NCI-H1105 treated with DMSO at 0.1 percent for 48 hours (cell line): ENCODE data around the gene SKIL.

Experiments used
- DNase-seq: peaks from one replicate; lab custom pipeline; 2025; lab: John Stamatoyannopoulos, UW

The SKIL gene

DNA sequence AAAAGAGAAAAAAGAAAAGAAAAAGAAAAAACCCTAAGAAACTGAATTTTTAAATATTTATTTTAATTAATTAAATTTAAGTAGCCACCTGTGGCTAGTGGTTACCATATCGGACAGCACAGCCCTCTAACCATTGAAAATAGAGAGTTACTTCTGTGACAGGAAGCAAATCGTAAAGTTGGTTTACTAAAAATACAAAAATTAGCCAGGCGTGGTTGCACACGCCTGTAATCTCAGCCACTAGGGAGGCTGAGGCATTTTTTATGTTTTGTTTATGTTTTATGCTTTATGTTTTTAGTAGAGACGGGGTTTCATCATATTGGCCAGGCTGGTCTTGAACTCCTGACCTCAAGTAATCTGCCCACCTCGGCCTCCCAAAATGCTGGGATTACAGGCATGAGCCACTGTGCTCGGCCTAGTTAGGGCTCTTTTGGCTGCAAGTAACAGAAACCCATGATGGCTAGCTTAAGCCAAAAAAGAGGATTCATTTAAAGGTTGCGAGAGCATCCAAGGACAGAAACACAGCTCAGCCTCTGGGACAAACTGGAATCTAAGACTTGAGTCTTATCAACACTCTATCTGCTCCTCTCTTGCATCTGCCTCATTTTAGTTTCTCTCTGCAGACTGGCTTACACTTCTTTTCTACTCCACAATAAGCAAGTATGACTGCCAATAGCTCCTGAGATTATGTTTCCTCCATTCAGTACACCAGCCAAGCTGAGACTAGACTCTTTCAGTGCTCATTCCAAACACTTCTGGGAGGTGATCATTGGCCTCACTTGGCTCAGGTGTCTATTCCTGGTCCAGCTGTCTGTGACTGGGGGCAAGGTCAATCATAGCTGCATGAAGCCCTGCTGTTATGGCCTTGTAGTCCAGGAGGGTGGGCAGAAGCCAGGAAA is 6.8 kb upstream of the SKIL start:
- no peak for DNase-seq

DNA sequence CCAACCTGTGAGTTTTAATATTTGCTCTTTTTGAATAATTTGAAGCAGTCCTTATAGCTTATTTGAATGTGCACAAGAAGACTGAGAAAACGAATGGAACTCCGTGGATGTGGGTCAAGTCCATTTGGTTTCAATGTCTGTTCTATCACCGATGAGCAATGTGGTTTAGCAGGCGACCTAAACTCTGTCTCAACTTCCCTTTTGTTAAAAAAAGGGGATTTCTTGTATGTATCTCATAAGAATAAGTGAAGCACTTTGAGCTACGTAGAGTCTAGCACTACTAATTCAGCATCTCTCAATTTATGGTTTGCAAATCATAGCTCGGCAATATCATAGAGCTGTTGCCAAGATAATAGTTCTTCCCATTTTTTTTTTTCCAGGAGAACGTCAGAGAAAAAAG is 4.6 kb upstream of the SKIL start:
- no peak for DNase-seq

DNA sequence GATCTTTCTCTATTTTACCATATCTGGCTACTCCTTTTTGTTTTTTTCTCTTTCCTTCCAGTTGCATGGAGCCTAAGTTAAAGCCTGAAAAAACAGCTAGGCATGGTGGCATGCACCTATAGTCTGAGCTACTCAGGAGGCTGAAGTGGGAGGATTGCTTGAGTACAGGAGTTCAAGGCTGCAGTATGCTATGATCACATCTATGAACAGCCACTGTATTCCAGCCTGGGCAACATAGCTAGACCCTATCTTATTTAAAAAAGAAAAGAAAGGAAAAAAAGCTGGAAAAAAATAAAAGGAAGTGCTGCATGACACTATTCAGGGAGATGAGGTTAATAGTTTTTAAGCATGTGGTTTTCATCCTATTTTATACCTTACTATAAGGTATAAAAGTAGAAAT is 4.0 kb upstream of the SKIL start:
- DNase-seq = no peak

DNA sequence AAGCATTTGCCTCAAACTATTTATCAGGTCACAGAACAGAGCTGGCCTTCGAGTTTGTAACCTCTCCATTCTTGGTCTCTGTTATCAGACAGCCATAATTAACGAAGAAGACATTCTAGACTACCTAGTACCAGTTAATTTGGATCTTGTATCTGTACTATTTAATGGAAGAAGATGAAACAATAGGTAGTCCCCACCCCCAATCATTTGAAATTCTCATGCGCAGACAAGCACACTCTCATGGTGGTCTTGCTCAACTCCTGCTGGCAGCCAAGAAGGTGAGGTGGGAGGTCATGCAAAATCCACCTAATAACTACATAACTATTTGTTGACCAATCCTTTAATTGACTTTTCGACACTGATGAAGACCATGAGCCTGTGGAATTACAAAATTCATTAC is 2.8 kb upstream of the SKIL start:
- DNase-seq = no peak

GRCh38 chr3:170355738-170356595 is 1.5 kb upstream of the SKIL start:
- peak; percentile 24 for DNase-seq

DNA sequence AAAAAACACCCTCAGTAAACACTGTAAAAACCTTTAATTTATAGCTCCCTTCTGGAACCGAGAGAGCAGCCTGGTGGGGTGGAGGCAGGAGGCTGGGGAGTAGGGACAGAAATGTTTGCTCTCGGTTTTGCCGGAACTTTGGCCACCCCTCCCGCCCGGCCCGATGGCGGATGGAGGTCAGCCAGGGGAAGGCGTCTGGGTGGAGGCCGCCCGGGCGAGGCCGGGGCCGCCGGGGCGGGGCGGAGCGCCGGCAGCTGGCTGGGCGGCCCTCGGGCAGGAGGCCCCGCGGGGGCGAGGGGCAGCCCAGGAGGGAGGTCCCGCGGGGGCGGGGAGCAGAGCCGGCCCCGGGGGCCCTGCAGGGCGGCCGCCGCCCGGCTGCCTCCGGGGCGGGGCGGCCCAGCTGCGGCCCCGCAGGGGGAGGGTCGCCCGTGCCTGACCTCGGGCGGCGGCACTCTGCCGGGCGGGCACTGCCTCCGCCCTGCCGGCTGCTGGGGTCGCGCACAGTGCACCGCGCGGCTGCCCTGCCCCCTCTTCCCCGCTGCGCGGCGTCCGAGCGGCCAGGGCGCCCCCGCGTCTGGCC is 829 bp upstream of the SKIL start:
- DNase-seq = peak; percentile 90

DNA sequence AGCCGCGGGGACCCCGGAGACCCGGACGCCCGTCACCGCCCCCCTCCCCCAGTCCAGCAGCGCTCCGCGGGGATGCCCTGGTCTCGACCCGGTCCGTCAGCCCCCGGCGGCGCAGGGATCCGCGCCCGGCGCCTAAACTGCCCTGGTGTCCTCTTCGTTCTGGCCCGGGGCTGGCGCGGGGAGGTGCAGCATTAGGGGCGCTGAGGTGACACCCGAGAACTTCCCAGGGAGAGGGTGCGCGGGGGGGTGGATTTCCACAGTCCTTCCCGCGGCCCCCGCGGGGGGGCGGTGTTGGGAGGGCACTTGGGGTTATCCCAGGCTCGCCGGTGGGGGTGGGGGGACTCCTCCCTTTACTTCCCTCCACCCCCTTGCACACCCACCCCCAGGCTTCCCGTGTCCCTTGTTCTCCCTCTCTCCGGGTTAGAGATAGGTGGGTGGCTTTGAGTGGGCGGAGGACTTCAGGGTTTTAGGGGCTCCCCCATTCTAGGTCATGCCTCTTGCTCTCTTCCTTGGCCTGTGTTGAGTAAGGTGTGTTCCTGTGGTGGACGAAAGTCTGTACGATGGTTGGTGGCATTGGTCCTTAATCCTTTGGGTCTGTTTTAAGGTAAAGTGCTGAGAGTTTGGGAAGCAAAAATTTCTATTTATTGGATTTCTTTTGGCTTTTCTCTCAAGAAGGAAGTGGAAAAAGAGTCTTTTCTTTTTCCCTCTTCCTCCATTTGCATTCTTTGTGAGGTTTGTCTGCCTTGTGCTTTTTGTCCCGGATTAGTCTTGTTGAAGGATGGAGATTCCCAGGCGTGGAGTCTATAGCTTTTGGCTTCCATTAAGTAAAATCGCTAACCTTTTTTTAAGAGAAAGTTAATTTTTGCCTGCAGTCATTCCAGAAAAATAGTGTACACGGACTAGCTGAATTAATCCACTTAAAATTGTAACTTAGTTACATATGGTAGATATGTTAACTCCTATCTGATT is 811 bp downstream of the SKIL start:
- DNase-seq = peak; percentile 55

- DNase-seq = no peak
Observed at GRCh38 chr3:170359178-170359704, 1.7 kb downstream of the SKIL start.

DNA sequence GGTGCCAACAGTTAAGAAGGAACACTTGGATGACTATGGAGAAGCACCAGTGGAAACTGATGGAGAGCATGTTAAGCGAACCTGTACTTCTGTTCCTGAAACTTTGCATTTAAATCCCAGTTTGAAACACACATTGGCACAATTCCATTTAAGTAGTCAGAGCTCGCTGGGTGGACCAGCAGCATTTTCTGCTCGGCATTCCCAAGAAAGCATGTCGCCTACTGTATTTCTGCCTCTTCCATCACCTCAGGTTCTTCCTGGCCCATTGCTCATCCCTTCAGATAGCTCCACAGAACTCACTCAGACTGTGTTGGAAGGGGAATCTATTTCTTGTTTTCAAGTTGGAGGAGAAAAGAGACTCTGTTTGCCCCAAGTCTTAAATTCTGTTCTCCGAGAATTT is 3.0 kb downstream of the SKIL start:
- DNase-seq = no peak

DNA sequence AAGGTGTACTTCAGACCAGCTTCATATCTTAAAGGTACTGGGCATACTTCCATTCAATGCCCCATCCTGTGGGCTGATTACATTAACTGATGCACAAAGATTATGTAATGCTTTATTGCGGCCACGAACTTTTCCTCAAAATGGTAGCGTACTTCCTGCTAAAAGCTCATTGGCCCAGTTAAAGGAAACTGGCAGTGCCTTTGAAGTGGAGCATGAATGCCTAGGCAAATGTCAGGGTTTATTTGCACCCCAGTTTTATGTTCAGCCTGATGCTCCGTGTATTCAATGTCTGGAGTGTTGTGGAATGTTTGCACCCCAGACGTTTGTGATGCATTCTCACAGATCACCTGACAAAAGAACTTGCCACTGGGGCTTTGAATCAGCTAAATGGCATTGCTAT is 3.4 kb downstream of the SKIL start:
- no peak for DNase-seq

DNA sequence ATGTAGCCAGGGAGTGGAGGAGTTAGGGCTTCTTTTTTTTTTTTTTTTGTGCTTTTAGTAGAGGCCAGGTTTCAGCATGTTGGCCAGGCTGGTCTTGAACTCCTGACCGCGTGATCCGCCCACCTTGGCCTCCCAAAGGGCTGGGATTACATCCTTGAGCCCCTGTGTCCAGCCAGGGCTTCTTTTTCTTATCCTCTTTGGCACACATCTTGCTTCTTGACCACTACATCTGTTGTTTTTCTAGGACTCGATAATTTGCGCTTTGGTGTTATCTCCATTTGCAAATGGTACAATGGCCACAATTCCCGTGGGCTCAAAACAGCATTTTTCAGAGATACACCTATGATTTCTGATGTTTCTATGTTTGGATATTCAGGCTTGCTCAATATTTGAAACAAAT is 4.2 kb downstream of the SKIL start:
- DNase-seq = no peak

DNA sequence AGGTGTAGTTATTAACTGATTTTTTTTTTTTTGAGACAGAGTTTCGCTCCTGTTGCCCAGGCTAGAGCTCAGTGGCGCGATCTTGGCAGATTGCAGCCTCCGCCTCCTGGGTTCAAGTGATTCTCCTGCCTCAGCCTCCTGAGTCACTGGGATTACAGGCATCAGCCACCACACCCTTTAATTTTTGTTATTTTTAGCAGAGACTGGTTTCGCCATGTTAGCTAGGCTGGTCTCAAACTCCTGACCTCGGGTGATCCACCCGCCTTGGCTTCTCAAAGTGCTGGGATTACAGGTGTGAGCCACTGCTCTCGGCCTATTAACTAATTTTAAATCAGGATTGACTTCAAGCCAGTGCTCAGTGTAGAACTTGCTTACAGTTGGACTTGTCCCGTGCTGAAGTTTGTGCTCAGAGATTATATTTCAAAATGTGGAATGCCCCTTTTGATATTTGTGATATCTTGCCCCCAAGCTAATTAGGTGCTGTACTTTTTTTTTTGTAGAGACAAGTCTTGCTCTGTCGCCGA is 6.0 kb downstream of the SKIL start:
- no peak for DNase-seq

DNA sequence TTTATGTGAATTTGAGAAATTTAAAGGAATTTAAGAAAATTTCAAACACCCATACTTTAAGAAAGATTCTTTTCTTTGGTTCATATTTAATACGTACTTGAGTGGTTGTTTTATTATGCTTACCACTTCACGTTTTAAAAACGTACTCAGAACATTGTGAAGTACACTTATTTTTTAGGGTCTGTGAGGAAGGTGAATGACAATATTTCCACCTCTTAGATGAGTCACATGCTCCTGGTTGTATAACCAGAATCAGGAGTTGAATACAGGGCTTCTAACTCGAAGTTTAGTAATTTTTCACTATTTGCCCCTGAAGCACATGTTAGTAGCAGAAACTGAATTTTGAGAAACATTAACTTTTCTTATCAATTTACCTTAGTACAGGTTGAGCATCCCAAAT is 7.5 kb downstream of the SKIL start:
- DNase-seq = no peak

DNA sequence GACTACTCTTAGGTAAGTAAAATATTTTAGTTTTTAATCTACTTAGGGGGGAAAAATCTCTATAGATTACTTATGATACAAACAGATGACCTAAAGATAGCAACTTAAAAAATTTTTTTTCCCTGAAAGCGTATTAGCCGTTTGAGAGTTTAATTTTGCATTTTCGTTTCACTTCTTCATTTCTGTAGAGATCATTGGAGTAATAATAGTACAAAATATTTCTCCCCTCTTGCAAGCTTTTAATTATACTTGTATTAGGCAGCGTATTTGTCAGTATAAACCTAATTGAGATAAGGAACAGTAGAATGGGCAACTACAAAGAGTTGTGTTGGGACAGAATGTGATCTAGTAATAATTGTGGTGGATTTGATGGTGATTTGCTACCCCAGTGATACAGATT is 10.3 kb downstream of the SKIL start:
- no peak for DNase-seq

DNA sequence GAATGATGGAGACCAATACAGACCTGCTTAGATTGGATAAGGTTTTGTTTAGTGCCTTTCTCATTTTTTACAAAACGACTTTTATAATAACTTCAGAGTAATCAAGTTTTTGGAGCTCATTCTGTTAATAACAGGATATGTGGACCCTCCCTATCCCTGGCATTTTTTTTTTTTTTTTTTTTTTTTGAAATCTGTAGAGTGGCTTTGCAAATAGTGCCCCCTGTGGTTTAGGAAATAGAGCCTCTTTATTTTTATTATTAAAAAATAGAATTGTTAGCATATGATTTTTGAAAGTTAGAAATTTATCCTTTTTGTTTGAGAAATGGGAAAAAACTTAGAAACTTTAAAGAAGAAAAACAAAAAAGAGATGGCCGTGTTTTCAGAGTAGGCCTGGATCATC is 11.4 kb downstream of the SKIL start:
- no peak for DNase-seq

DNA sequence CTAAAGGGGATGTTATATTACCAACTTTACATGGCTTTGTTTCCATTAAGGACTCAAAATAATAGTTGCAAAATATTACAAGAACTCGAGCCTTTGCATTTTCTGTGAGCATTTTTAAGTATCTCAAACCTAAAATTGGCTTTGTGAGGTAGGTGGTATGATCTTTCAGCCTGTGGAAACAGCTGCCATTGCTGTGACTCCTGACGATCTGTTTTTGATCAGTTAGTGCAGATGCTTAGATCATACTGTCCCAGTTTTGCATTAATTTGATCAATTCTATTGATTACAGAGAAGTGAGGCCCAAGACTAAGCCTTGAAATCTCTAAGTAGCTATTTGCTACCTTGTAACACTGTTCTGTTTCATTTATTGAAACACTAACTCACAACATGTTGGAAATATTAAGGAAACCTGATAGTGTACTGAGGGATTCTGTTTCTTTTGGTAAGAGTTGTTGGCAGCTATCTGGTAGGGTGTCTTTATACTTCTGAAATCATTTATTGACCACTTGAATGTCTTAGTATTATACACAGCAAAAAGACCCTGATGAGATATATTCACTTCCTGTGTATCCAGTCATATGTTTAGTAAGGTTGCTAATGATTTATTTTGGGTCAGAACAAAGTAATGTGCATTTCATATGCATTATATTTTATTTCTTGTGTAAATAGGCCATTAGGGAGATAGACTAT is 14.8 kb downstream of the SKIL start:
- peak; percentile 22 for DNase-seq

DNA sequence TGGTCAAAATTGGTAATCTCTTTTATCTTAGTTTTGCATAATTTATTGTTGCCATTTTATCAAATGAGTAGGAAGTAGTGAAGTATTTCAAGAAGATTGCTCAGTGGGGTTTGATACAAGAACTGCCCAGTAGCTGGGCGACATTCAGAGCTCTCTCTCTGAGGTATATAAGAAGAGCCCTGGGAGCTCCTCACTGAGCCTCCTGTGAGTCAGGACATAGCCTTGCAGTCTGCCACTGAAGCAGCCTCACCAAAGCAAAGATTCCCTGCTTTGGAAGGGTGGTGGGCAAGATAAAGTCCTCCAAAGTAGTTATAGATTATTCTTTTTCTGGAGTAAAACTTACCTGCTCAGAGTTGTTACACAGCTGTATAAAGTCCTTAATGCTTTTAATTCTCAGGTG is 26.1 kb downstream of the SKIL start:
- no peak for DNase-seq

GRCh38 chr3:170386468-170386867 is 29.0 kb downstream of the SKIL start:
- DNase-seq = no peak

GRCh38 chr3:170387950-170388349 is 30.4 kb downstream of the SKIL start:
- DNase-seq = no peak

DNA sequence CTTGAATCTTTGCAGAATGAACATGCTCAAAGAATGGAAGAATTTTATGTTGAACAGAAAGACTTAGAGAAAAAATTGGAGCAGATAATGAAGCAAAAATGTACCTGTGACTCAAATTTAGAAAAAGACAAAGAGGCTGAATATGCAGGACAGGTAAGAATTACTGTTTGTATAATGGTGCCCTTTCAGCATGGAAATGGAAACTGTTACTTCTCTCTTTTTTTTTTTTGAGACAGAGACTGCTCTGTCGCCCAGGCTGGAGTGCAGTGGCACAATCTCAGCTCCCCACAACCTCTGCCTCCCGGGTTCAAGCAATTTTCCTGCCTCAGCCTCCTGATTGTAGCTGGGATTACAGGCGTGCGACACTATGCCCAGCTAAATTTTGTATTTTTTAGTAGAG is 33.6 kb downstream of the SKIL start:
- DNase-seq = no peak

DNA sequence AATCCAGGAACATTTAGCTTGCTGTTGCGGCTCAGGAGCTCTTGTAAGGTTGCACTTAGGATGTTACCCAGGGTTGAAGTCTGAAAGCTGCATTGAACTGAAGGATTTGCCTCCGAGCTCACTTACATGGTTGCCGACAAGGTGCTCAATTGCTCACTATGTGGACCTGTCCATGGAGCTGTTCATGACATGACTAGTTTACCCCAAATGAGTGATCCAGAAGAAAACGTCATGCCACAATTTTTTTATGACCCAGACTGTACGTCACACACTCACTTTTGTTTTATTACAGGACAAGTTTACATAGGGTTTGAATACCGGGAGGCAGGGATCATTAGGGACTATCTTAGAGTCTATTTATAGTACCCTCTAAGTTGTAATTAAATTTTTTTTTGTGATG is 40.2 kb downstream of the SKIL start:
- no peak for DNase-seq
